SK-N-SH (cell line): ENCODE data around the gene AGO4. TPM values are rescaled to one million over a fixed set of nuclear protein-coding genes. Genes with fewer than 3 reads are reported as not detected.

ENCODE experiments used
- CTCF ChIA-PET: fragments of 300-600, 350-600 bp; formaldehyde crosslinking; extraction: SDS; loops from one replicate; lab custom pipeline; 2021; lab: Yijun Ruan, JAX
- POLR2A ChIA-PET: fragments of 350-600 bp; sonication (Branson Sonifier 250); formaldehyde crosslinking; extraction: SDS; loops from one replicate; lab custom pipeline; 2020; ENCODE audit warnings: antibody characterized with exemption, inconsistent platforms; lab: Yijun Ruan, JAX
- DNase-seq: peaks from one replicate; pipeline ENCODE4 v3.0.0; 2012
- H2AFZ ChIP-seq: fragments of 200-600 bp; sonication (generic); 2 replicates; pipeline ENCODE4 v1.8.1; 2016; ENCODE audit warnings: antibody characterized with exemption, mild to moderate bottlenecking, low read depth
- H3F3A ChIP-seq: fragments of 200-600 bp; sonication (generic); replicated peaks from 2 replicates; pipeline ENCODE3; 2016; ENCODE audit warnings: antibody characterized with exemption, mild to moderate bottlenecking; ENCODE audit not compliant: insufficient read depth
- H3K27ac ChIP-seq, 2 experiments: fragments of 200-500 bp in 1 of 2; fragments of 200-600 bp in 1 of 2; sonication (Bioruptor generic) in 1 of 2; sonication (generic), shearing (Covaris generic) in 1 of 2; 2 replicates each; pipeline versions ENCODE4 v1.5.1 to v1.6.1; 2014 to 2016; ENCODE audit warnings: low read depth in 2 of 2, inconsistent platforms in 1 of 2, low read length in 1 of 2, mild to moderate bottlenecking in 1 of 2, mixed read lengths in 1 of 2
- H3K27me3 ChIP-seq: fragments of 200-600 bp; sonication (generic), shearing (Covaris generic); 2 replicates; pipeline ENCODE4 v1.6.1; 2016; ENCODE audit warnings: mixed run types; ENCODE audit not compliant: insufficient read depth
- H3K36me3 ChIP-seq, 2 experiments: fragments of 200-500 bp in 1 of 2; fragments of 200-600 bp in 1 of 2; sonication (Bioruptor generic) in 1 of 2; sonication (generic) in 1 of 2; replicated peaks in 1 of 2; 2 replicates each; pipeline versions ENCODE3 to v1.5.1; 2014 to 2016; ENCODE audit warnings: low read length in 1 of 2, mild to moderate bottlenecking in 1 of 2; ENCODE audit not compliant: insufficient read depth in 2 of 2, control insufficient read depth in 1 of 2
- H3K4me1 ChIP-seq, 2 experiments: fragments of 200-500 bp in 1 of 2; fragments of 200-600 bp in 1 of 2; sonication (Bioruptor generic) in 1 of 2; sonication (generic), shearing (Covaris generic) in 1 of 2; 2 replicates each; pipeline versions ENCODE4 v1.5.1 to v1.6.1; 2014 to 2016; ENCODE audit warnings: low read depth in 1 of 2, low read length in 1 of 2, mixed run types in 1 of 2; ENCODE audit not compliant: insufficient read depth in 2 of 2, control insufficient read depth in 1 of 2
- H3K4me2 ChIP-seq: fragments of 200-600 bp; sonication (generic), shearing (Covaris generic); 2 replicates; pipeline ENCODE4 v1.6.1; 2017; ENCODE audit warnings: mixed run types
- H3K4me3 ChIP-seq, 2 experiments: fragments of 200-500 bp in 1 of 2; fragments of 200-600 bp in 1 of 2; sonication (Bioruptor generic) in 1 of 2; sonication (generic), shearing (Covaris generic) in 1 of 2; 2 replicates each; pipeline versions ENCODE4 v1.5.1 to v1.8.1; 2014 to 2016; ENCODE audit warnings: low read depth in 2 of 2, inconsistent platforms in 1 of 2, low read length in 1 of 2, mild to moderate bottlenecking in 1 of 2, mixed read lengths in 1 of 2, moderate library complexity in 1 of 2
- H3K79me2 ChIP-seq: fragments of 200-600 bp; sonication (generic); 2 replicates; pipeline ENCODE4 v1.8.1; 2017; ENCODE audit warnings: mild to moderate bottlenecking; ENCODE audit not compliant: insufficient read depth
- H3K9ac ChIP-seq: fragments of 200-600 bp; sonication (generic); 2 replicates; pipeline ENCODE4 v1.6.1; 2017; ENCODE audit warnings: mixed run types
- H3K9me2 ChIP-seq: fragments of 200-600 bp; sonication (generic); 2 replicates; pipeline ENCODE4 v1.6.1; 2017; ENCODE audit warnings: mixed run types
- H3K9me3 ChIP-seq: fragments of 200-600 bp; sonication (generic); 2 replicates; pipeline ENCODE4 v1.6.1; 2017; ENCODE audit warnings: mixed run types, mild to moderate bottlenecking, moderate library complexity
- H4K20me1 ChIP-seq: fragments of 200-600 bp; sonication (generic); 2 replicates; pipeline ENCODE4 v1.6.1; 2017; ENCODE audit warnings: mild to moderate bottlenecking, mixed run types; ENCODE audit not compliant: insufficient read depth
- FOSL2 ChIP-seq: IDR thresholded peaks from 2 replicates; pipeline ENCODE4 v1.4.0; 2012; ENCODE audit warnings: low read depth, mild to moderate bottlenecking, moderate library complexity, borderline replicate concordance
- NRF1 ChIP-seq: IDR thresholded peaks from 2 replicates; pipeline ENCODE4 v1.6.1; 2012; ENCODE audit warnings: low read depth, mild to moderate bottlenecking, low read length
- RAD21 ChIP-seq: IDR thresholded peaks from 2 replicates; pipeline ENCODE4 v1.6.1; 2012; ENCODE audit warnings: mild to moderate bottlenecking, low read length
- RXRA ChIP-seq: IDR thresholded peaks from 2 replicates; pipeline ENCODE4 v1.4.0; 2012; ENCODE audit warnings: low read depth, mild to moderate bottlenecking, borderline replicate concordance
- TAF1 ChIP-seq: IDR thresholded peaks from 2 replicates; pipeline ENCODE4 v1.6.1; 2012; ENCODE audit warnings: low read depth, mild to moderate bottlenecking, low read length, moderate library complexity, borderline replicate concordance
- TCF12 ChIP-seq: IDR thresholded peaks from 2 replicates; pipeline ENCODE4 v1.4.0; 2012
- TEAD4 ChIP-seq: IDR thresholded peaks from 2 replicates; pipeline ENCODE4 v1.4.0; 2012; ENCODE audit warnings: mild to moderate bottlenecking, borderline replicate concordance; ENCODE audit not compliant: insufficient read depth
- WGBS: methylation state at CpG from one replicate; pipeline ENCODE4 v1.1.6; 2017; ENCODE audit warnings: low lambda C conversion rate; 5-methylcytosine and 5-hydroxymethylcytosine counted together
- polyA plus RNA-seq, 3 experiments: library from polyadenylated mRNA; depleted of rRNA; stranded (reverse); fragments of >200 nt; gene quantifications; 2 replicates each; pipeline ENCODE4 v1.2.3, GENCODE V29; 2012
- TF ChIP-seq, protein P1 (sequence below): IDR thresholded peaks from 2 replicates; pipeline ENCODE4 v1.6.1; 2012; ENCODE audit warnings: mild to moderate bottlenecking, low read depth, low read length, moderate library complexity
- TF ChIP-seq, protein P2 (sequence below): IDR thresholded peaks from 2 replicates; pipeline ENCODE4; 2012

Gene AGO4
- polyA plus RNA-seq, 1 of the 3 experiments (the other 2 are of a cell fraction) = 4.8 TPM

DNA sequence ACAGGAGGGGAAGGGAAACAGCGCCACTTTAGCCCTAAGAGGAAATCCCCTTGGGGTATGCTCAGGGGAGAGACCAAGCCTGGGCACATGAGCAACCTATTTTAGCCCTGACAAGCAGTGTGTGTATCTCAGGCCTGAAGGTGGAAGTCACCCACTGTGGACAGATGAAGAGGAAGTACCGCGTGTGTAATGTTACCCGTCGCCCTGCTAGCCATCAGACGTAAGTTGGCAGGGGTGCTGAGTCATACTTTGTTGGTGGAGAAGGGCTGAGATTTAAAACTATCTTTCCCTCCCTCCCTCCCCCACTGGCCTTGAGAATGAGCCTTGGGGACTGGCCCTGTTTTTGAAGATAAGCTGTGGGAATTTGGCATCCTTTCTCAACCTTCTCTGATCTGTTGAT lies 86.4 kb downstream of the AGO4 start:
- CTCF ChIA-PET = interaction anchor here (2.6 kb wide), 1 partner anchor 11 kb away, joined by 7 read pairs; the partner anchor contains the start of gene AGO1
- H3K4me2 ChIP-seq = no peak overlapping the region

DNA sequence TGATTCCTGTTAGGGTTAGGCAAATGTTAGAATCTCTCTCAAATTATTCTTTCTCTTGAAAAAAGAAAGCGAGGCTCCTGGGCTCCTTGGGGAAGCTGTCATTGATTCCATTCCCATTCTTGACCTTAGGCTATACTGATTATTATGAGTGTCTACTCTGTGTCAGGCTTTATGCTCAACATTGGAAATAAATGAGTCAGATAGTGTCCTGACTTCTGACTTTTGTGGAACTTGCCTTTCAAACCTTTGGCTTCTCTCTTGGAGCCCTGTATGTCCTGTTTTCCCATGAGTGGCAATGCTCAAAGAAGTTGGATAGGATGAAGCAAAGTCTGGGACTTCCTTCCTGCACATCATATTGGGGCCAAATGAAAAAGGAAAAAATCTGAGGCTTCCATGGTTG lies 86.8 kb downstream of the AGO4 start:
- H3K27ac ChIP-seq = no peak overlapping the region
- H3K36me3 ChIP-seq = peaks cover 32 to 69% of the 10 kb centered on the region in 2 experiments
- DNase-seq = no peak
- H3K9me3 ChIP-seq = no peaks in the 10 kb centered on the region
- POLR2A ChIA-PET = no interaction called here
- no peaks in the 10 kb centered on the region for H3K4me1 ChIP-seq
- no peaks in the 10 kb centered on the region for H3K9me2 ChIP-seq
- no peak overlapping the region for H3K4me3 ChIP-seq
- no peaks in the 10 kb centered on the region for H3K27me3 ChIP-seq
- no peaks in the 10 kb centered on the region for H4K20me1 ChIP-seq
- 100% methylated on average over 1 of the region's 1 CpG for WGBS
- peaks cover 5% of the 10 kb centered on the region; the same call in 1 of the 2 replicates for H3K79me2 ChIP-seq
- CTCF ChIA-PET = interaction anchor here (1.1 to 1.4 kb wide), 2 partner anchors 10 to 11 kb away, joined by 3 read pairs; partner anchors contain the start of gene AGO1
- no peak overlapping the region for H3K4me2 ChIP-seq
- H2AFZ ChIP-seq = no peak overlapping the region
- H3F3A ChIP-seq = no peaks in the 10 kb centered on the region
- H3K9ac ChIP-seq = no peak overlapping the region
- TF ChIP-seq RAD21 = no peak
- TF ChIP-seq TAF1 = no peak
- TF ChIP-seq, protein P1, sequence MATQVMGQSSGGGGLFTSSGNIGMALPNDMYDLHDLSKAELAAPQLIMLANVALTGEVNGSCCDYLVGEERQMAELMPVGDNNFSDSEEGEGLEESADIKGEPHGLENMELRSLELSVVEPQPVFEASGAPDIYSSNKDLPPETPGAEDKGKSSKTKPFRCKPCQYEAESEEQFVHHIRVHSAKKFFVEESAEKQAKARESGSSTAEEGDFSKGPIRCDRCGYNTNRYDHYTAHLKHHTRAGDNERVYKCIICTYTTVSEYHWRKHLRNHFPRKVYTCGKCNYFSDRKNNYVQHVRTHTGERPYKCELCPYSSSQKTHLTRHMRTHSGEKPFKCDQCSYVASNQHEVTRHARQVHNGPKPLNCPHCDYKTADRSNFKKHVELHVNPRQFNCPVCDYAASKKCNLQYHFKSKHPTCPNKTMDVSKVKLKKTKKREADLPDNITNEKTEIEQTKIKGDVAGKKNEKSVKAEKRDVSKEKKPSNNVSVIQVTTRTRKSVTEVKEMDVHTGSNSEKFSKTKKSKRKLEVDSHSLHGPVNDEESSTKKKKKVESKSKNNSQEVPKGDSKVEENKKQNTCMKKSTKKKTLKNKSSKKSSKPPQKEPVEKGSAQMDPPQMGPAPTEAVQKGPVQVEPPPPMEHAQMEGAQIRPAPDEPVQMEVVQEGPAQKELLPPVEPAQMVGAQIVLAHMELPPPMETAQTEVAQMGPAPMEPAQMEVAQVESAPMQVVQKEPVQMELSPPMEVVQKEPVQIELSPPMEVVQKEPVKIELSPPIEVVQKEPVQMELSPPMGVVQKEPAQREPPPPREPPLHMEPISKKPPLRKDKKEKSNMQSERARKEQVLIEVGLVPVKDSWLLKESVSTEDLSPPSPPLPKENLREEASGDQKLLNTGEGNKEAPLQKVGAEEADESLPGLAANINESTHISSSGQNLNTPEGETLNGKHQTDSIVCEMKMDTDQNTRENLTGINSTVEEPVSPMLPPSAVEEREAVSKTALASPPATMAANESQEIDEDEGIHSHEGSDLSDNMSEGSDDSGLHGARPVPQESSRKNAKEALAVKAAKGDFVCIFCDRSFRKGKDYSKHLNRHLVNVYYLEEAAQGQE = no peak
- TF ChIP-seq TEAD4 = no peak
- no peak for TF ChIP-seq RXRA
- TF ChIP-seq NRF1 = no peak

More for the DNA sequence above, 86.4 kb downstream of the AGO4 start:
- Histone ChIP-seq H3K36me3 (peaks cover 27 to 64% of the 10 kb centered on the region in 2 experiments), H3K9me2 (no peaks in the 10 kb centered on the region), H2AFZ (no peak overlapping the region), H3K27ac (no peak overlapping the region), H4K20me1 (no peaks in the 10 kb centered on the region), H3K9ac (no peak overlapping the region), H3K27me3 (no peaks in the 10 kb centered on the region), H3F3A (no peaks in the 10 kb centered on the region), H3K79me2 (peaks cover 5% of the 10 kb centered on the region; the same call in 1 of the 2 replicates), H3K9me3 (no peaks in the 10 kb centered on the region), H3K4me1 (no peaks in the 10 kb centered on the region), H3K4me3 (no peak overlapping the region)
- no CpG with 5 or more reads among the region's 6 CpGs for WGBS
- DNase-seq = no peak
- TF ChIP-seq FOSL2 (peak; percentile 25; the same call in 1 of the 2 replicates), TCF12 (peak; percentile 18; the same call in 1 of the 2 replicates)
- TF ChIP-seq, protein P2, sequence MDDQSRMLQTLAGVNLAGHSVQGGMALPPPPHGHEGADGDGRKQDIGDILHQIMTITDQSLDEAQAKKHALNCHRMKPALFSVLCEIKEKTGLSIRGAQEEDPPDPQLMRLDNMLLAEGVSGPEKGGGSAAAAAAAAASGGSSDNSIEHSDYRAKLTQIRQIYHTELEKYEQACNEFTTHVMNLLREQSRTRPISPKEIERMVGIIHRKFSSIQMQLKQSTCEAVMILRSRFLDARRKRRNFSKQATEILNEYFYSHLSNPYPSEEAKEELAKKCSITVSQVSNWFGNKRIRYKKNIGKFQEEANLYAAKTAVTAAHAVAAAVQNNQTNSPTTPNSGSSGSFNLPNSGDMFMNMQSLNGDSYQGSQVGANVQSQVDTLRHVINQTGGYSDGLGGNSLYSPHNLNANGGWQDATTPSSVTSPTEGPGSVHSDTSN = no peak
- POLR2A ChIA-PET = no interaction called here
